ENCODE results near the gene SERPINE3.

Gene SERPINE3

GRCh38 chr13:51339354-51339753 is at the start of gene SERPINE3:
SERPINE3 (plus strand) TSS chr13:51339691; CDS start chr13:51341092, 1,401 bp downstream.
- DNase-seq (ENCODE audit: low read depth): no peak

- DNase-seq (ENCODE audit: low read depth): no peak
These were observed 48.1 kb upstream of the SERPINE3 start for GRCh38 chr13:51291341-51291740.

GRCh38 chr13:51292000-51292565 is 47.4 kb upstream of the SERPINE3 start:
- no peak for DNase-seq (ENCODE audit: low read depth)

- DNase-seq (ENCODE audit: low read depth): no peak
These were observed 41.9 kb upstream of the SERPINE3 start for GRCh38 chr13:51297556-51297955.

- no peak for DNase-seq (ENCODE audit: low read depth)
These were observed 40.7 kb upstream of the SERPINE3 start for GRCh38 chr13:51298812-51299211.

- no peak for DNase-seq (ENCODE audit: low read depth)
These were observed 36.4 kb upstream of the SERPINE3 start for GRCh38 chr13:51303063-51303552.

- DNase-seq (ENCODE audit: low read depth): no peak
These were observed 35.6 kb upstream of the SERPINE3 start for GRCh38 chr13:51303882-51304281.

- no peak for DNase-seq (ENCODE audit: low read depth)
These were observed 34.1 kb upstream of the SERPINE3 start for GRCh38 chr13:51305271-51305967.

- DNase-seq (ENCODE audit: low read depth): no peak
These were observed 30.7 kb upstream of the SERPINE3 start for GRCh38 chr13:51308781-51309180.

GRCh38 chr13:51311231-51311630 is 28.3 kb upstream of the SERPINE3 start:
- no peak for DNase-seq (ENCODE audit: low read depth)

- no peak for DNase-seq (ENCODE audit: low read depth)
These were observed 27.5 kb upstream of the SERPINE3 start for GRCh38 chr13:51311957-51312520.

GRCh38 chr13:51313619-51314018 is 25.9 kb upstream of the SERPINE3 start:
- DNase-seq (ENCODE audit: low read depth): no peak

- no peak for DNase-seq (ENCODE audit: low read depth)
These were observed 22.2 kb upstream of the SERPINE3 start for GRCh38 chr13:51317262-51317661.

GRCh38 chr13:51318015-51318414 is 21.5 kb upstream of the SERPINE3 start:
- DNase-seq (ENCODE audit: low read depth): no peak

- no peak for DNase-seq (ENCODE audit: low read depth)
These were observed 20.6 kb upstream of the SERPINE3 start for GRCh38 chr13:51318876-51319275.

GRCh38 chr13:51321836-51322235 is 17.7 kb upstream of the SERPINE3 start:
- DNase-seq (ENCODE audit: low read depth): no peak

- no peak for DNase-seq (ENCODE audit: low read depth)
These were observed 16.7 kb upstream of the SERPINE3 start for GRCh38 chr13:51322826-51323225.

GRCh38 chr13:51323824-51324511 is 15.5 kb upstream of the SERPINE3 start:
- no peak for DNase-seq (ENCODE audit: low read depth)

- DNase-seq (ENCODE audit: low read depth): no peak
These were observed 14.6 kb upstream of the SERPINE3 start for GRCh38 chr13:51324714-51325420.

GRCh38 chr13:51325837-51326236 is 13.7 kb upstream of the SERPINE3 start:
- no peak for DNase-seq (ENCODE audit: low read depth)

GRCh38 chr13:51326777-51327176 is 12.7 kb upstream of the SERPINE3 start:
- DNase-seq (ENCODE audit: low read depth): no peak

- no peak for DNase-seq (ENCODE audit: low read depth)
These were observed 11.5 kb upstream of the SERPINE3 start for GRCh38 chr13:51327961-51328360.

All from activated T-cell treated with anti-CD3 and anti-CD28 coated beads for 24 hours (primary cell).